Testis (tissue), 3 donors: Measurements from ENCODE around the gene EXOC4. TPM values are rescaled to one million over a fixed set of nuclear protein-coding genes. Genes with fewer than 3 reads are reported as not detected.

Experiments used
- DNase-seq: peaks from one replicate; pipeline ENCODE4 v3.0.0-alpha.2; 2019
- H3K27ac ChIP-seq, 2 donors: fragments of 200-600 bp; sonication (generic); one replicate each; pipeline ENCODE4 v1.5.1; 2019
- H3K27me3 ChIP-seq: fragments of 200-600 bp; sonication (generic); one replicate; pipeline ENCODE4 v1.5.1; 2019
- H3K36me3 ChIP-seq: fragments of 200-600 bp; sonication (generic); one replicate; pipeline ENCODE4 v1.5.1; 2017; ENCODE audit warnings: low read depth; ENCODE audit errors: missing control alignments
- H3K4me1 ChIP-seq: fragments of 200-600 bp; sonication (generic); one replicate; pipeline ENCODE4 v1.5.1; 2019
- H3K4me3 ChIP-seq, 2 donors: fragments of 200-600 bp; sonication (generic); one replicate each; pipeline ENCODE4 v1.5.1; 2017 to 2019
- H3K9me3 ChIP-seq: fragments of 200-600 bp; sonication (generic); one replicate; pipeline ENCODE4 v1.5.1; 2017
- POLR2A ChIP-seq: fragments of 450-650 bp; IDR thresholded peaks from one replicate; pipeline ENCODE4 v1.6.1; 2017; ENCODE audit warnings: antibody characterized with exemption, mild to moderate bottlenecking, moderate library complexity
- WGBS, 2 donors: methylation state at CpG; one replicate each; pipeline ENCODE4 v1.1.5; 2018; 5-methylcytosine and 5-hydroxymethylcytosine counted together
- intact Hi-C: fragments of 100-400 bp; cut with DNase I; formaldehyde crosslinking; loops from one replicate; pipeline ENCODE4 v1.15.1; 2023; ENCODE audit warnings: low total_unique reads
- polyA plus RNA-seq: library from polyadenylated mRNA; stranded (reverse); fragments of 350-450 nt; fragmentation: Illumina TruSeq; extraction: RNeasy Lipid Tissue Mini Kit (QIAGEN cat#74804); gene quantifications from one replicate; pipeline ENCODE4 v1.2.3, GENCODE V29; 2014; ENCODE audit warnings: low read depth, low replicate concordance; ENCODE audit not compliant: insufficient read depth
- total RNA-seq, 2 donors: library from RNA; depleted of rRNA; stranded (reverse); fragments of >200 nt; gene quantifications; one replicate each; pipeline ENCODE4 v1.2.3, GENCODE V29; 2016
- TF ChIP-seq, protein P1 (sequence below), 3 experiments: fragments of 450-650 bp in 2 of 3; fragments of 200-600 bp in 1 of 3; sonication (generic) in 1 of 3; IDR thresholded peaks; one replicate each; pipeline ENCODE4 v1.5.1; 2016 to 2019; ENCODE audit warnings: antibody characterized with exemption in 3 of 3, mild to moderate bottlenecking in 2 of 3, moderate library complexity in 1 of 3

Gene EXOC4
- total and polyA plus RNA-seq, 3 donors from 2014 or later: 47.4 to 169 (median 142) TPM

DNA sequence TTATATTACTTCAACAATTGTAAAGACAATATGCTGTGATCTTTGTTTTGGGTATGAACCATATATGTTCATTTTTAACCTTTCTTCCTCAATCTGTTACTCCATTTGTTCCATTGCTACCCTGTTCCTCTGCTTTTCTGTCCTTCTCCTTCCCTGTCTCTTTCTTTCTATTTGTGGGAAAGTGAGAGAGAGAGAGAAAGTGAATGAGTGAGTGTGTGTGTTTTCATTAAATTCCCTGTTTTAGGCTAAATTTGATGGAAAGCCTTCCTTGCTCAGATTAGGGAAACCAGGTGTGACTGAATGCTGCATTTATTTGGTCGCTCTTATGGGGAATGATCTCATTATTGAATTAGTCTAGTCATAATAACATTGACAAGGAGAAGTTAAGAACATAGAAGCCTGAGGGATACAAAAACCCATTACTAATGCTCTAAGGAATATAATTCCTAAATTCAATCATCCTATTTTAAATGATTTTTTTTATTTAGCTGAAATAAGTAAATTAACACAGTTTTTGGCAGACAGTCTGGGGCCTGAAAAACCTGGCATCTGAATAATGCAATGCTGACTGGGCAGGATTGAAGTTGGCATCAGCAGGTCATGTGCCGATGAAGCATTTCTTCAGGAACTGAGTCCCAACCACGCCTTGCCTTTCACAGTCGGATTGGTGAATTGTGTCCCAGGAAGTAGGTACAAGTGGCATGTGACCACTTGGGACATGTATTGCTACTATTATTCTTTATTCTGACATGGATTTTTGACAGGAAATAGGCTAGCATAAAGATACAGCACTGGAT lies 756.6 kb downstream of the EXOC4 start:
- H3K36me3 ChIP-seq: no peaks in the 10 kb centered on the region
- no peak overlapping the region for H3K4me3 ChIP-seq
- DNase-seq: no peak
- H3K27ac ChIP-seq: no peak overlapping the region
- TF ChIP-seq, protein P1, sequence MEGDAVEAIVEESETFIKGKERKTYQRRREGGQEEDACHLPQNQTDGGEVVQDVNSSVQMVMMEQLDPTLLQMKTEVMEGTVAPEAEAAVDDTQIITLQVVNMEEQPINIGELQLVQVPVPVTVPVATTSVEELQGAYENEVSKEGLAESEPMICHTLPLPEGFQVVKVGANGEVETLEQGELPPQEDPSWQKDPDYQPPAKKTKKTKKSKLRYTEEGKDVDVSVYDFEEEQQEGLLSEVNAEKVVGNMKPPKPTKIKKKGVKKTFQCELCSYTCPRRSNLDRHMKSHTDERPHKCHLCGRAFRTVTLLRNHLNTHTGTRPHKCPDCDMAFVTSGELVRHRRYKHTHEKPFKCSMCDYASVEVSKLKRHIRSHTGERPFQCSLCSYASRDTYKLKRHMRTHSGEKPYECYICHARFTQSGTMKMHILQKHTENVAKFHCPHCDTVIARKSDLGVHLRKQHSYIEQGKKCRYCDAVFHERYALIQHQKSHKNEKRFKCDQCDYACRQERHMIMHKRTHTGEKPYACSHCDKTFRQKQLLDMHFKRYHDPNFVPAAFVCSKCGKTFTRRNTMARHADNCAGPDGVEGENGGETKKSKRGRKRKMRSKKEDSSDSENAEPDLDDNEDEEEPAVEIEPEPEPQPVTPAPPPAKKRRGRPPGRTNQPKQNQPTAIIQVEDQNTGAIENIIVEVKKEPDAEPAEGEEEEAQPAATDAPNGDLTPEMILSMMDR (IDR thresholded peaks at IDR 0.05): no peak
- TF ChIP-seq POLR2A: no peak
- H3K27me3 ChIP-seq: no peaks in the 10 kb centered on the region
- 91 to 96% methylated on average over 4 of the region's 4 CpGs for WGBS, 2 donors
- no peaks in the 10 kb centered on the region for H3K9me3 ChIP-seq
- intact Hi-C loops: no loop called here
- no peaks in the 10 kb centered on the region for H3K4me1 ChIP-seq

DNA sequence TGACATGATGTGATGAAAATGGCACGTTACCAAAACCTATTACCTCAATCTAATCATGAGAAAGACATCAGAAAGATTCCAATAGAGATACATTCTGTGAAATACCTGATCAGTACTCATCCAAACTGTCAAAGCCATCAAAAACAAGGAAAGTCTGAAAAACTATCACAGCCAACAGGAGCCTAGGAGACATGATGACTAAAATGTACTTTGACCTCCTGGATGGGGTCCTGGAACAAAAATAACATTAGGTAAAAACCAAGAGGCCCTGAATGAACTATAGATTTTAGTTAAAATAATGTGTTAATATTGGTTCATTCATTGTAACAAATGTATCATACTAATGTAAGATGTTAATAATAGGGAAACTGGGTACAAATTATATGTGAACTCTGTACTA lies 760.4 kb downstream of the EXOC4 start:
- 82 to 89% methylated on average over 1 of the region's 1 CpG for WGBS, 2 donors
- Histone ChIP-seq H3K4me1 (no peaks in the 10 kb centered on the region), H3K9me3 (no peaks in the 10 kb centered on the region), H3K27ac (no peak overlapping the region), H3K27me3 (no peaks in the 10 kb centered on the region), H3K36me3 (no peaks in the 10 kb centered on the region), H3K4me3 (no peak overlapping the region)
- no peak for TF ChIP-seq POLR2A
- TF ChIP-seq, protein P1 (IDR thresholded peaks at IDR 0.05): no peak
- DNase-seq: no peak
- intact Hi-C loops: no loop called here

- Histone ChIP-seq H3K36me3 (no peaks in the 10 kb centered on the region), H3K27ac (no peak overlapping the region), H3K9me3 (no peaks in the 10 kb centered on the region), H3K4me1 (no peaks in the 10 kb centered on the region), H3K4me3 (no peak overlapping the region), H3K27me3 (no peaks in the 10 kb centered on the region)
- no peak for DNase-seq
- TF ChIP-seq, protein P1 (IDR thresholded peaks at IDR 0.05): no peak
- no peak for TF ChIP-seq POLR2A
- intact Hi-C loops: no loop called here
- WGBS, 2 donors: 90 to 93% methylated on average over 3 of the region's 3 CpGs
Observed at GRCh38 chr7:134014935-134015334, 762.1 kb downstream of the EXOC4 start.

DNA sequence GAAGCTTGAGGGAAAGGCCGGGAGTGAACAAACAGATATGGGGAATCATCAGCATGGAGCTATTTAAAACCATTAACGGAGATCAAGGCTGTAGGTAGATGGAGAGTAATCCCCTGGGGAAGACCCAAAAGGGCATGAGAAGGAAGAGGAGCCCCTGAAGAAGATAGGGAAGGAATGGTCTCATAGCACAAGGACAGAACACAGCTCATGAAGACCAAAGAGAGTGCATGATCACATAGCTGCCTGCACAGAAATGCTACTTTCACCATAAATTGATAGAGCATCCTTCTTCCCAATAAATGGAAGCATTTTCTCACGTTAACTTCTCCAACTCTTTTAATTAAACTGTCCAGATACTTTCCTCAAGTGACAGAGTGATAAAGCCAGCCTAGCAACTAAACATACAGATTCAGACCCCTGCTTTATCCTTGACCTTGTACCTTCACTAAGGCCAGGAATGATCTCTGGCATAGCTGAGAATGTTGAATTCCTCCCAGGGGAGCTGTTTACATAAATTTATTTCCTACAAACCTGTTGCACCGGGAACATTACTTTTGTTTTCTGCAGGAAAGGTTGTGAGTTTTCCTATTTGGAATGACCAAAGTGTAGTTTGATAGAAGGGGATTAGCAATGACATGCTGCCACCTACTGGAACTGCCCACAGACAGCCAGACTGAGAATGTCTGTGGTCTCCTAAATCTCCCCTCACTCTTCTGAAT lies 763.5 kb downstream of the EXOC4 start:
- 47 to 53% methylated on average over 4 of the region's 4 CpGs for WGBS, 2 donors
- TF ChIP-seq, protein P1 (IDR thresholded peaks at IDR 0.05): peak; percentile 61 to 68 (median 65)
- no peak for TF ChIP-seq POLR2A
- Histone ChIP-seq H3K27me3 (no peaks in the 10 kb centered on the region), H3K27ac (no peak overlapping the region), H3K9me3 (no peaks in the 10 kb centered on the region), H3K4me1 (no peaks in the 10 kb centered on the region), H3K36me3 (no peaks in the 10 kb centered on the region), H3K4me3 (no peak overlapping the region)
- peak; percentile 64 for DNase-seq
- intact Hi-C loops: no loop called here
